ENCODE results near the gene ATP2C2.

The ATP2C2 gene

GRCh38 chr16:84366208-84366607 lies 2.1 kb upstream of the ATP2C2 start:
- no peak for DNase-seq (ENCODE audit: low spot score)

GRCh38 chr16:84367297-84367680 lies 1.0 kb upstream of the ATP2C2 start:
- DNase-seq (ENCODE audit: low spot score): no peak

GRCh38 chr16:84367750-84368307 lies 509 bp upstream of the ATP2C2 start:
- DNase-seq (ENCODE audit: low spot score): no peak

GRCh38 chr16:84369105-84369504 lies 767 bp downstream of the ATP2C2 start:
- no peak for DNase-seq (ENCODE audit: low spot score)

- peak; percentile 25 for DNase-seq (ENCODE audit: low spot score)
Observed at GRCh38 chr16:84369938-84370627, 1.7 kb downstream of the ATP2C2 start.

GRCh38 chr16:84370723-84371552 lies 2.6 kb downstream of the ATP2C2 start:
- no peak for DNase-seq (ENCODE audit: low spot score)

- no peak for DNase-seq (ENCODE audit: low spot score)
Observed at GRCh38 chr16:84371553-84371865, 3.2 kb downstream of the ATP2C2 start.

GRCh38 chr16:84373907-84374489 lies 5.7 kb downstream of the ATP2C2 start:
- DNase-seq (ENCODE audit: low spot score): peak; percentile 52

- DNase-seq (ENCODE audit: low spot score): no peak
Observed at GRCh38 chr16:84378099-84378498, 9.8 kb downstream of the ATP2C2 start.

- DNase-seq (ENCODE audit: low spot score): no peak
Observed at GRCh38 chr16:84378567-84378966, 10.2 kb downstream of the ATP2C2 start.

- DNase-seq (ENCODE audit: low spot score): no peak
Observed at GRCh38 chr16:84379008-84379708, 10.8 kb downstream of the ATP2C2 start.

- no peak for DNase-seq (ENCODE audit: low spot score)
Observed at GRCh38 chr16:84379709-84380362, 11.5 kb downstream of the ATP2C2 start.

GRCh38 chr16:84380405-84380804 lies 12.1 kb downstream of the ATP2C2 start:
- DNase-seq (ENCODE audit: low spot score): no peak

GRCh38 chr16:84382396-84382795 lies 14.1 kb downstream of the ATP2C2 start:
- no peak for DNase-seq (ENCODE audit: low spot score)

GRCh38 chr16:84383106-84383505 lies 14.8 kb downstream of the ATP2C2 start:
- no peak for DNase-seq (ENCODE audit: low spot score)

- no peak for DNase-seq (ENCODE audit: low spot score)
Observed at GRCh38 chr16:84386047-84386446, 17.7 kb downstream of the ATP2C2 start.

- DNase-seq (ENCODE audit: low spot score): no peak
Observed at GRCh38 chr16:84387021-84387420, 18.7 kb downstream of the ATP2C2 start.

GRCh38 chr16:84390131-84390785 lies 21.9 kb downstream of the ATP2C2 start:
- no peak for DNase-seq (ENCODE audit: low spot score)

GRCh38 chr16:84391151-84392030 lies 23.1 kb downstream of the ATP2C2 start:
- DNase-seq (ENCODE audit: low spot score): no peak

GRCh38 chr16:84392031-84392360 lies 23.7 kb downstream of the ATP2C2 start:
- no peak for DNase-seq (ENCODE audit: low spot score)

Data from kidney tubule cell (primary cell).